Panc1 (cell line): ENCODE measurements around the gene CD44. TPM values are rescaled to one million over a fixed set of nuclear protein-coding genes. Genes with fewer than 3 reads are reported as not detected.
A peak's percentile ranks its signal among the peaks of the same experiment; 100 is the strongest.

Experiments used
- ATAC-seq: fragments of 200-7000 bp; cut with Tn5 transposase; 2 replicates; pipeline ENCODE4 v1.9.1; 2020; ENCODE audit warnings: mild to moderate bottlenecking, moderate library complexity
- BruUV-seq: library from RNA; stranded (reverse); fragments of 400-500 nt; replicated peaks from 2 replicates; lab custom pipeline; 2021; lab: Mats Ljungman, UMichigan
- CTCF ChIA-PET: fragments of 300-600 bp; sonication (Branson Sonifier 250); formaldehyde crosslinking; loops from one replicate; lab custom pipeline; 2022; ENCODE audit warnings: antibody characterized with exemption; lab: Charles Lee
- POLR2A ChIA-PET: fragments of 300-600 bp; sonication (Branson Sonifier 250); formaldehyde crosslinking; loops from one replicate; lab custom pipeline; 2022; ENCODE audit warnings: antibody characterized with exemption; lab: Charles Lee
- DNase-seq: peaks from one replicate; pipeline ENCODE4 v3.0.0-alpha.2; 2010; ENCODE audit warnings: low read depth, low spot score
- H3K27ac ChIP-seq: 2 replicates; pipeline ENCODE4 v1.5.1; 2011; ENCODE audit warnings: mild to moderate bottlenecking, low read length, inconsistent platforms
- H3K27me3 ChIP-seq: fragments of 200-500 bp; sonication (Bioruptor generic); 2 replicates; pipeline ENCODE4 v1.6.0; 2014; ENCODE audit warnings: low read length, inconsistent platforms; ENCODE audit not compliant: control insufficient read depth, insufficient read depth
- H3K36me3 ChIP-seq: fragments of 200-500 bp; sonication (Bioruptor generic); 2 replicates; pipeline ENCODE4 v1.5.1; 2014; ENCODE audit warnings: inconsistent platforms, mild to moderate bottlenecking, low read length, moderate library complexity; ENCODE audit not compliant: control insufficient read depth, insufficient read depth
- H3K4me1 ChIP-seq: 2 replicates; pipeline ENCODE4 v1.5.1; 2011; ENCODE audit warnings: inconsistent platforms, mild to moderate bottlenecking, low read length, moderate library complexity; ENCODE audit not compliant: control insufficient read depth, insufficient read depth
- H3K4me3 ChIP-seq, 2 experiments: 2 replicates each; pipeline ENCODE4 v1.5.1; 2011 to 2012; ENCODE audit warnings: low read depth in 2 of 2, low read length in 2 of 2, mild to moderate bottlenecking in 2 of 2, inconsistent platforms in 1 of 2, moderate library complexity in 1 of 2
- H3K9me3 ChIP-seq: fragments of 200-500 bp; sonication (Bioruptor generic); 2 replicates; pipeline ENCODE4 v1.5.1; 2014; ENCODE audit warnings: low read depth, mild to moderate bottlenecking, inconsistent platforms, low read length, moderate library complexity; ENCODE audit not compliant: control insufficient read depth, insufficient read depth
- CTCF ChIP-seq: fragments of 450-650 bp; IDR thresholded peaks from 2 replicates; pipeline ENCODE4 v1.5.1; 2017; ENCODE audit warnings: mild to moderate bottlenecking
- POLR2AphosphoS5 ChIP-seq: IDR thresholded peaks from 2 replicates; pipeline ENCODE4 v1.6.1; 2012; ENCODE audit warnings: mild to moderate bottlenecking, low read depth, low read length, moderate library complexity
- REST ChIP-seq, 2 experiments: IDR thresholded peaks; 2 replicates each; pipeline ENCODE4 v1.6.1; 2011 to 2012; ENCODE audit warnings: low read depth in 2 of 2, control low read depth in 1 of 2, low read length in 1 of 2, mild to moderate bottlenecking in 1 of 2, moderate library complexity in 1 of 2; ENCODE audit not compliant: insufficient read depth in 1 of 2
- TCF7L2 ChIP-seq: IDR thresholded peaks from 2 replicates; pipeline ENCODE4 v1.6.1; 2011; ENCODE audit warnings: mild to moderate bottlenecking, low read depth, low read length, inconsistent platforms
- in situ Hi-C: cut with HindIII; loops from 2 replicates; pipeline ENCODE4 v1.10.0; 2016; ENCODE audit warnings: low sequenced_read_pairs, low pct_unique_long_range_greater_than_20kb
- intact Hi-C: fragments of 100-400 bp; cut with micrococcal nuclease; formaldehyde crosslinking; loops from one replicate; pipeline ENCODE4 v1.10.0; 2022; ENCODE audit not compliant: unreplicated experiment
- total RNA-seq: library from RNA; stranded (reverse); gene quantifications from one replicate; pipeline ENCODE4 v1.2.1, GENCODE V29; 2021; ENCODE audit not compliant: unreplicated experiment

CD44 gene
- total RNA-seq, 1 experiment from 2014 or later = 1,819 TPM

- Histone ChIP-seq H3K27me3 (no peaks in the 10 kb centered on the region), H3K4me3 (peak overlapping the region in 1 of 2 experiments; percentile 9; a peak in 1 of 4 replicates), H3K9me3 (no peaks in the 10 kb centered on the region), H3K36me3 (peaks cover 17% of the 10 kb centered on the region), H3K4me1 (peaks cover 100% of the 10 kb centered on the region), H3K27ac (peak overlapping the region; percentile 97)
- POLR2A ChIA-PET = no interaction called here
- in situ Hi-C loops = no loop called here
- CTCF ChIA-PET = interaction anchor here (0.7 kb wide), 1 partner anchor 140 kb away, joined by 3 read pairs; no protein-coding TSS in a partner anchor
- DNase-seq (no peak), ATAC-seq (peak; percentile 7)
- BruUV-seq = no TSS peak
- TF ChIP-seq POLR2AphosphoS5 (no peak; the same call in 1 of the 2 replicates), CTCF (no peak), REST (IDR thresholded peaks at IDR 0.05; ENCODE audit: insufficient read depth in 1 of 2, low read depth in 2 of 2, low read length in 1 of 2) (no peak), TCF7L2 (peak; percentile 73)
- intact Hi-C loops = no loop called here
These were observed 12.8 kb downstream of the CD44 start for GRCh38 chr11:35151683-35152280.

GRCh38 chr11:35152575-35152974 lies 13.6 kb downstream of the CD44 start:
- peaks cover 100% of the 10 kb centered on the region for H3K4me1 ChIP-seq

More at GRCh38 chr11:35152575-35152974, 13.6 kb downstream of the CD44 start:
- Histone ChIP-seq H3K27ac (peak overlapping the region; percentile 97), H3K4me3 (peak overlapping the region in 1 of 2 experiments; percentile 26; a peak in 2 of 4 replicates), H3K36me3 (peaks cover 17% of the 10 kb centered on the region), H3K27me3 (no peaks in the 10 kb centered on the region), H3K9me3 (no peaks in the 10 kb centered on the region)
- ChIA-PET CTCF (interaction anchor here (0.7 kb wide), 1 partner anchor 141 kb away, joined by 3 read pairs; no protein-coding TSS in a partner anchor), POLR2A (no interaction called here)
- in situ Hi-C loops = no loop called here
- no TSS peak for BruUV-seq
- peak; percentile 12 for ATAC-seq
- no peak for DNase-seq
- intact Hi-C loops = no loop called here
- TF ChIP-seq TCF7L2 (no peak), POLR2AphosphoS5 (peak; percentile 20; the same call in 1 of the 2 replicates), REST (IDR thresholded peaks at IDR 0.05; ENCODE audit: insufficient read depth in 1 of 2, low read depth in 2 of 2, low read length in 1 of 2) (peak in 1 of 2 experiments; percentile 37; a peak in 1 of 4 replicates)
